Measurements from ENCODE around the gene ATP6AP2. TPM values are rescaled to one million over a fixed set of nuclear protein-coding genes. Genes with fewer than 3 reads are reported as not detected.
A peak's percentile ranks its signal among the peaks of the same experiment; 100 is the strongest.
"Not testable (repeated sequence)": the region's sequence is repeated elsewhere in the genome, so short reads cannot be mapped to it uniquely, and the experiment has no call there.

ATP6AP2 gene
- total RNA-seq, 1 experiment from 2014 or later = 117 TPM

- no peak for DNase-seq (ENCODE audit: low read depth, low spot score)
- in situ Hi-C loops (cut with HindIII; ENCODE audit: low pct_unique_long_range_greater_than_20kb, low sequenced_read_pairs) = no loop called here
Observed at GRCh38 chrX:40570346-40571093, 10.2 kb upstream of the ATP6AP2 start.

GRCh38 chrX:40571164-40571563, 9.6 kb upstream of the ATP6AP2 start:
- in situ Hi-C loops (cut with HindIII; ENCODE audit: low pct_unique_long_range_greater_than_20kb, low sequenced_read_pairs); DNase-seq (ENCODE audit: low read depth, low spot score): not testable (repeated sequence)

GRCh38 chrX:40571600-40571999, 9.2 kb upstream of the ATP6AP2 start:
- no peak for DNase-seq (ENCODE audit: low read depth, low spot score)
- in situ Hi-C loops (cut with HindIII; ENCODE audit: low pct_unique_long_range_greater_than_20kb, low sequenced_read_pairs) = no loop called here

- peak; percentile 60 for DNase-seq (ENCODE audit: low read depth, low spot score)
Observed at GRCh38 chrX:40573763-40574162, 7.0 kb upstream of the ATP6AP2 start.

GRCh38 chrX:40575411-40575810, 5.4 kb upstream of the ATP6AP2 start:
- in situ Hi-C loops (cut with HindIII; ENCODE audit: low pct_unique_long_range_greater_than_20kb, low sequenced_read_pairs) = not testable (repeated sequence)
- DNase-seq (ENCODE audit: low read depth, low spot score) = peak; percentile 38

More at GRCh38 chrX:40573763-40574162, 7.0 kb upstream of the ATP6AP2 start:
- in situ Hi-C loops (cut with HindIII; ENCODE audit: low pct_unique_long_range_greater_than_20kb, low sequenced_read_pairs) = no loop called here

GRCh38 chrX:40576291-40576690, 4.5 kb upstream of the ATP6AP2 start:
- DNase-seq (ENCODE audit: low read depth, low spot score) = no peak
- in situ Hi-C loops (cut with HindIII; ENCODE audit: low pct_unique_long_range_greater_than_20kb, low sequenced_read_pairs) = no loop called here

- in situ Hi-C loops (cut with HindIII; ENCODE audit: low pct_unique_long_range_greater_than_20kb, low sequenced_read_pairs) = no loop called here
- no peak for DNase-seq (ENCODE audit: low read depth, low spot score)
Observed at GRCh38 chrX:40578039-40578695, 2.6 kb upstream of the ATP6AP2 start.

GRCh38 chrX:40579141-40579540, 1.6 kb upstream of the ATP6AP2 start:
- DNase-seq (ENCODE audit: low read depth, low spot score) = no peak
- in situ Hi-C loops (cut with HindIII; ENCODE audit: low pct_unique_long_range_greater_than_20kb, low sequenced_read_pairs) = no loop called here

GRCh38 chrX:40579900-40580536, 752 bp upstream of the ATP6AP2 start:
- DNase-seq (ENCODE audit: low read depth, low spot score) = no peak
- in situ Hi-C loops (cut with HindIII; ENCODE audit: low pct_unique_long_range_greater_than_20kb, low sequenced_read_pairs) = no loop called here

- in situ Hi-C loops (cut with HindIII; ENCODE audit: low pct_unique_long_range_greater_than_20kb, low sequenced_read_pairs) = no loop called here
- peak; percentile 0 for DNase-seq (ENCODE audit: low read depth, low spot score)
Observed at GRCh38 chrX:40581336-40581920, 658 bp downstream of the ATP6AP2 start.

GRCh38 chrX:40582178-40582577, 1.4 kb downstream of the ATP6AP2 start:
- in situ Hi-C loops (cut with HindIII; ENCODE audit: low pct_unique_long_range_greater_than_20kb, low sequenced_read_pairs); DNase-seq (ENCODE audit: low read depth, low spot score): not testable (repeated sequence)

- in situ Hi-C loops (cut with HindIII; ENCODE audit: low pct_unique_long_range_greater_than_20kb, low sequenced_read_pairs) = no loop called here
- DNase-seq (ENCODE audit: low read depth, low spot score) = no peak
Observed at GRCh38 chrX:40582811-40583210, 2.0 kb downstream of the ATP6AP2 start.

GRCh38 chrX:40587623-40588022, 6.9 kb downstream of the ATP6AP2 start:
- in situ Hi-C loops (cut with HindIII; ENCODE audit: low pct_unique_long_range_greater_than_20kb, low sequenced_read_pairs); DNase-seq (ENCODE audit: low read depth, low spot score): not testable (repeated sequence)

GRCh38 chrX:40589616-40590321, 9.0 kb downstream of the ATP6AP2 start:
- in situ Hi-C loops (cut with HindIII; ENCODE audit: low pct_unique_long_range_greater_than_20kb, low sequenced_read_pairs); DNase-seq (ENCODE audit: low read depth, low spot score): not testable (repeated sequence)

GRCh38 chrX:40603446-40603845, 22.7 kb downstream of the ATP6AP2 start:
- in situ Hi-C loops (cut with HindIII; ENCODE audit: low pct_unique_long_range_greater_than_20kb, low sequenced_read_pairs) = no loop called here
- DNase-seq (ENCODE audit: low read depth, low spot score) = no peak

GRCh38 chrX:40607381-40607780, 26.6 kb downstream of the ATP6AP2 start:
- DNase-seq (ENCODE audit: low read depth, low spot score) = no peak
- in situ Hi-C loops (cut with HindIII; ENCODE audit: low pct_unique_long_range_greater_than_20kb, low sequenced_read_pairs) = no loop called here

- in situ Hi-C loops (cut with HindIII; ENCODE audit: low pct_unique_long_range_greater_than_20kb, low sequenced_read_pairs) = no loop called here
- DNase-seq (ENCODE audit: low read depth, low spot score) = no peak
Observed at GRCh38 chrX:40612511-40612910, 31.7 kb downstream of the ATP6AP2 start.

GRCh38 chrX:40615976-40616375, 35.2 kb downstream of the ATP6AP2 start:
- in situ Hi-C loops (cut with HindIII; ENCODE audit: low pct_unique_long_range_greater_than_20kb, low sequenced_read_pairs) = no loop called here
- DNase-seq (ENCODE audit: low read depth, low spot score) = no peak
